Adipose tissue (tissue), 3 donors: ENCODE measurements around the gene ESYT2. TPM values are rescaled to one million over a fixed set of nuclear protein-coding genes. Genes with fewer than 3 reads are reported as not detected.
"Not testable (repeated sequence)": the region's sequence is repeated elsewhere in the genome, so short reads cannot be mapped to it uniquely, and the experiment has no call there.

Experiments used
- H3K27ac ChIP-seq: one replicate; pipeline ENCODE4 v1.5.1; 2013; ENCODE audit warnings: low read depth, low read length
- WGBS, 3 donors: extraction: QIAGEN DNeasy Blood & Tissue Kit; methylation state at CpG; one replicate each; pipeline ENCODE4 v1.1.7; 2013; 5-methylcytosine and 5-hydroxymethylcytosine counted together
- polyA plus RNA-seq, 3 donors: library from polyadenylated mRNA; stranded (reverse); fragments of 200-250 nt; gene quantifications; one replicate each; pipeline ENCODE4 v1.2.3, GENCODE V29; 2013
- donor health status: healthy with polysubstance abuse.
- donor health status: Bipolar disorder and iron deficiency.
- donor health status: healthy.

ESYT2 gene
- polyA plus RNA-seq, 3 donors, result 22.0 to 37.9 (median 22.1) TPM

- WGBS, 3 donors, result 0 to 5% (median 4%) methylated on average over 1 of the region's 1 CpG
- H3K27ac ChIP-seq, result no peak overlapping the region
These were observed 130.0 kb downstream of the ESYT2 start for GRCh38 chr7:158699341-158699740.

GRCh38 chr7:158698657-158699195 is 130.6 kb downstream of the ESYT2 start:
- no peak overlapping the region for H3K27ac ChIP-seq
- WGBS, 3 donors, result 81 to 93% (median 85%) methylated on average over 3 of the region's 3 CpGs

- H3K27ac ChIP-seq, result not testable (repeated sequence)
- 98 to 100% (median 100%) methylated on average over 2 of the region's 2 CpGs for WGBS, 3 donors
These were observed 131.7 kb downstream of the ESYT2 start for GRCh38 chr7:158697597-158697996.

GRCh38 chr7:158695726-158696452 is 133.4 kb downstream of the ESYT2 start:
- H3K27ac ChIP-seq, result no peak overlapping the region
- 53 to 57% (median 55%) methylated on average over 10 of the region's 10 CpGs for WGBS, 3 donors

- whole genome bisulfite sequencing, 3 donors, result 65 to 66% (median 65%) methylated on average over 3 of the region's 3 CpGs
- H3K27ac ChIP-seq, result no peak overlapping the region
These were observed 134.3 kb downstream of the ESYT2 start for GRCh38 chr7:158695056-158695455.

- H3K27ac ChIP-seq, result no peak overlapping the region
- 83 to 88% (median 84%) methylated on average over 6 of the region's 6 CpGs for WGBS, 3 donors
These were observed 134.7 kb downstream of the ESYT2 start for GRCh38 chr7:158694650-158695049.

- WGBS, 3 donors, result 95 to 99% (median 97%) methylated on average over 2 of the region's 2 CpGs
- no peak overlapping the region for H3K27ac ChIP-seq
These were observed 139.8 kb downstream of the ESYT2 start for GRCh38 chr7:158689488-158689887.

- no peak overlapping the region for H3K27ac ChIP-seq
- WGBS, 3 donors, result 94 to 96% (median 95%) methylated on average over 7 of the region's 7 CpGs
These were observed 141.9 kb downstream of the ESYT2 start for GRCh38 chr7:158687406-158687805.

- WGBS, 3 donors, result 91 to 94% (median 94%) methylated on average over 4 of the region's 4 CpGs
- H3K27ac ChIP-seq, result no peak overlapping the region
These were observed 143.6 kb downstream of the ESYT2 start for GRCh38 chr7:158685693-158686092.

GRCh38 chr7:158684329-158684728 is 145.0 kb downstream of the ESYT2 start:
- WGBS, 3 donors, result 98 to 100% (median 100%) methylated on average over 1 of the region's 1 CpG
- H3K27ac ChIP-seq, result no peak overlapping the region

- 68 to 86% (median 80%) methylated on average over 2 of the region's 2 CpGs for WGBS, 3 donors
- H3K27ac ChIP-seq, result no peak overlapping the region
These were observed 145.8 kb downstream of the ESYT2 start for GRCh38 chr7:158683541-158683940.

GRCh38 chr7:158682456-158682855 is 146.9 kb downstream of the ESYT2 start:
- H3K27ac ChIP-seq, result no peak overlapping the region

Other genes with a start within 250 kb of the ESYT2 start
- 1 to 10 TPM; 3.7 to 8.0 (median 7.3) TPM for gene PTPRN2, start 241.7 kb downstream of the ESYT2 start, polyA plus RNA-seq
- 1 to 10 TPM; 1.9 to 3.5 (median 3.1) TPM for gene NCAPG2, start 124.7 kb downstream of the ESYT2 start, polyA plus RNA-seq
- 10 to 100 TPM in 2 of 3 donors, 1 to 10 TPM in 1; 4.7 to 24.7 (median 11.0) TPM for gene DYNC2I1, start 27.0 kb upstream of the ESYT2 start, polyA plus RNA-seq